GM06990 (cell line): ENCODE data around the gene PRTFDC1.

Experiments used
- DNase-seq: peaks from one replicate; pipeline ENCODE4 v3.0.0-alpha.2; 2011; ENCODE audit not compliant: insufficient read length; ENCODE audit errors: extremely low read depth
- H3K27me3 ChIP-seq: replicated peaks from 2 replicates; pipeline ENCODE4 v1.6.0; 2011; ENCODE audit warnings: low read length; ENCODE audit not compliant: control insufficient read depth, insufficient read depth
- H3K36me3 ChIP-seq: 2 replicates; pipeline ENCODE4 v1.5.1; 2011; ENCODE audit warnings: low read length; ENCODE audit not compliant: control insufficient read depth, insufficient read depth
- H3K4me3 ChIP-seq: replicated peaks from 2 replicates; pipeline ENCODE4 v1.5.1; 2011; ENCODE audit warnings: low read depth, mild to moderate bottlenecking, control low read depth, low read length
- TF ChIP-seq, protein P1 (sequence below): IDR thresholded peaks from 2 replicates; pipeline ENCODE4 v1.5.1; 2011; ENCODE audit warnings: low read length, control low read depth, mild to moderate bottlenecking, inconsistent platforms; ENCODE audit not compliant: insufficient read depth, poor library complexity, severe bottlenecking

The PRTFDC1 gene

DNA sequence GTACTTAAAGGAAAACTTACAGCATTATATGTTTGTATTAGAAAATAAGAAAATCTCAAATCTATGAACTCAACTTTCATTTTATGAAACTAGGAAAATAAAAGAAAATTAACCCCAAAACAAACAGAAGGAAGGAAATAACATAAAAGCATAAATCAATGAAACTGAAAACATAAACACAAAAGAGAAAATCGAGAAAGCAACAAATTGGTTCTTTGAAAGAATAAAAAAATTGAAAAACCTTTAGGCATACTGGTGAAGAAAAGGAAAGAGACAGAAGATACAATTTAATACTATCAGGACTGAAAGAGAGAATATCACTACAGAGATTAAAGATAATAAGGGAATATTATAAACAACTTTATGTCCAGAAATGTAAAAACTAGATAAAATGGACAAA lies 21.2 kb downstream of the PRTFDC1 start:
- no peak overlapping the region for H3K4me3 ChIP-seq
- no peak for DNase-seq
- TF ChIP-seq, protein P1, sequence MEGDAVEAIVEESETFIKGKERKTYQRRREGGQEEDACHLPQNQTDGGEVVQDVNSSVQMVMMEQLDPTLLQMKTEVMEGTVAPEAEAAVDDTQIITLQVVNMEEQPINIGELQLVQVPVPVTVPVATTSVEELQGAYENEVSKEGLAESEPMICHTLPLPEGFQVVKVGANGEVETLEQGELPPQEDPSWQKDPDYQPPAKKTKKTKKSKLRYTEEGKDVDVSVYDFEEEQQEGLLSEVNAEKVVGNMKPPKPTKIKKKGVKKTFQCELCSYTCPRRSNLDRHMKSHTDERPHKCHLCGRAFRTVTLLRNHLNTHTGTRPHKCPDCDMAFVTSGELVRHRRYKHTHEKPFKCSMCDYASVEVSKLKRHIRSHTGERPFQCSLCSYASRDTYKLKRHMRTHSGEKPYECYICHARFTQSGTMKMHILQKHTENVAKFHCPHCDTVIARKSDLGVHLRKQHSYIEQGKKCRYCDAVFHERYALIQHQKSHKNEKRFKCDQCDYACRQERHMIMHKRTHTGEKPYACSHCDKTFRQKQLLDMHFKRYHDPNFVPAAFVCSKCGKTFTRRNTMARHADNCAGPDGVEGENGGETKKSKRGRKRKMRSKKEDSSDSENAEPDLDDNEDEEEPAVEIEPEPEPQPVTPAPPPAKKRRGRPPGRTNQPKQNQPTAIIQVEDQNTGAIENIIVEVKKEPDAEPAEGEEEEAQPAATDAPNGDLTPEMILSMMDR, result no peak
- H3K36me3 ChIP-seq, result no peaks in the 10 kb centered on the region
- H3K27me3 ChIP-seq, result no peaks in the 10 kb centered on the region

DNA sequence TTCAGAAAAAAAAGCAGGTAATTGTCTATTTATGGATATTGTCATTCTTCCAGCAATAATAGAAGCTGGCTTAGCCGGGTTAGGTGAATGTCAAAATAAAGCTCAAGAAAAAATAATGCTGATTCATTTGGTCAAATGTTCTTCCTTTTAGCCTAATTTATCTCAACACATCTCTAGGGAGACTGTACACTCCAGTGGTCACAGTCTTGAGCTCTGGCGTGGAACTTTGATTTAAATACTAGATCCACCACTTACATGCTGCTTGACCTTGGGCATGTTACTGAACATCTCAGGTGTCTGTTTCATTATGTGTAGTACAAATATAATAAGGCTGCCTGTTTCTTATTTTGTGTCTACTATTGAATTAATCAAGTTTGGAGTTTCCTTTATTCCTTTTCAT lies 22.0 kb downstream of the PRTFDC1 start:
- H3K36me3 ChIP-seq, result no peaks in the 10 kb centered on the region

DNA sequence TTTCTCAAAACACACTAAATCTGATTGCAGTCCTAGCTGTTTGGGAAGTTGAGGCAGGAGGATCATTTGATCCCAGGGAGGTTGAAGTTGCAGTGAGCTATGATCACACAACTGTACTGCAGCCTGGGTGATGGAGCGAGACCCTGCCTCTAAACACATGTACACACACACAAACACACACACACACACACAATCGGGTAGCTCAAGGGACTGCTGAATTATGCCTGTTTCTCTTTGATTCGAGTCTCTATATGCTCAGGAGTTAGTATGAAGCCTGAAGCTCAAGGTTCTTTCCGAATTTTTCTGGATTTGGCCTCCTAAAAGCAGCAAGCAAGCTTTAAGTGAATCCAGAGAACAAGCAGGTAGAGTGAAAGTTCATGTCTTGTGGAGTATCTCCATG lies 22.5 kb downstream of the PRTFDC1 start:
- TF ChIP-seq, protein P1, result no peak
- Histone ChIP-seq H3K36me3 (no peaks in the 10 kb centered on the region), H3K27me3 (no peaks in the 10 kb centered on the region), H3K4me3 (no peak overlapping the region)
- DNase-seq, result no peak

More for the DNA sequence above, 22.0 kb downstream of the PRTFDC1 start:
- TF ChIP-seq, protein P1, result no peak
- H3K4me3 ChIP-seq, result no peak overlapping the region
- no peaks in the 10 kb centered on the region for H3K27me3 ChIP-seq
- peak; percentile 66 for DNase-seq

DNA sequence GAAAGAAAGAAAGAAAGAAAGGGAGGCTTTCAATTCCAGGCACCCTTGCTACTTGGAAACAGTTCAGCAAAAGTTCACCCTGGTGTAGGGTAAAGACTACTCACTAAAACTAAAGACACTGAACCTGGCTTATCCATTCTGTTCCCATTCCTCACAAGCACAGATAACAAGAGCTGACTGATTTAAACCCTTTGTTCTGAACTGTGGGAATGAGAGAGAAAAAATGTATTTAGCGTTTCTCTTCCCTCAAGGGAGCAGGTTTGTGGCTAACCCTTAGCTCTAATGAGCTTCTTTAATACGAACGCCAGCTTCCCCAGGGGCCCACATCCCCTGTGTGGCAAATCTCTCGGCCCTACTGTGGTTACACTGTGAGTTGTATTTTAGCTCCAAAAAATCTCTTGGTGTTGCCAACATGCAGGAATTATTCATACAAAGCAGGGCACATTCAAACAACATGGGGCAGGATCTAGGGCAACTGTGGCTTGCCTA lies 23.3 kb downstream of the PRTFDC1 start:
- H3K36me3 ChIP-seq, result no peaks in the 10 kb centered on the region
- H3K4me3 ChIP-seq, result no peak overlapping the region
- DNase-seq, result peak; percentile 42
- H3K27me3 ChIP-seq, result no peaks in the 10 kb centered on the region
- TF ChIP-seq, protein P1, result no peak

DNA sequence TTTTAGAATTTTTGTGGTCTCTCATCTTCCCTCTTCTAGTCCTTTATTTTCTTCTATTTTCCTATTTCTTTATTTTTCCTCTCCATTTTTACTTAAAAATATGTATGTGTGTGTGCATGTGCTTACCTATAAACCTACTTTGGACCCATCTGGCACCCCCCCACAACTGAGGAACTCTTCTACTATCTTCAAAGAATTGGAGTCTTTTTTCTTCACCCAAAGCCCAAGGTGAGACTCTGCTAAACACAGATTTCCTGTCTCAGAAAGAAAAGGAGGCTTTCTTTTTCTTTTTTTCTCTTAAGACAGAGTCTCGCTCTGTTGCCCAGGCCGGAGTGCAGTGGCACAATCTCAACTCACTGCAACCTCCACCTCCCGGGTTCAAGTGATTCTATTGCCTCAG lies 24.2 kb downstream of the PRTFDC1 start:
- Histone ChIP-seq H3K27me3 (no peaks in the 10 kb centered on the region), H3K36me3 (no peaks in the 10 kb centered on the region), H3K4me3 (no peak overlapping the region)
- TF ChIP-seq, protein P1, result no peak
- DNase-seq, result no peak

DNA sequence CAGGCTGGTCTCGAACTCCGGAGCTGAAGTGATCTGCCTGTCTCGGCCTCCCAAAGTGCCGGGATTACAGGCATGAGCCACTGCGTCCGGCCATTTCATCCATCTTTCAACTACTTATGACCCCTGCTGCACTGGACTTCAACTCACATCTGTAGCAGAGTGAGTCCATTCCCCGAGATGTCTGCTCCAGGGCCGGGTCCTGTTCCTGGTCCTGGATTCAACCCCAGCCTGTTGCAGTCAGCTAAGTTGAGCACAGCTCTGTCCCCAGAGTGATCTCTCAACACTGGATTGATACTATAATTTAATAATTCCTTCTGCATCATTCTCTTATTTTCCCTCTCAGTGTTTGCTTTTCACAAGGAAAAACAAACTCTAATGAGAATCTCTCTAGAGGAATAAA lies 25.8 kb downstream of the PRTFDC1 start:
- Histone ChIP-seq H3K36me3 (no peaks in the 10 kb centered on the region), H3K27me3 (no peaks in the 10 kb centered on the region), H3K4me3 (no peak overlapping the region)
- no peak for DNase-seq
- TF ChIP-seq, protein P1, result no peak
